NCI-H2227 (cell line): Measurements from ENCODE around the gene ARVCF.
"Not testable (repeated sequence)": the region's sequence is repeated elsewhere in the genome, so short reads cannot be mapped to it uniquely, and the experiment has no call there.

Source experiments
- DNase-seq: peaks from one replicate; lab custom pipeline; 2025; ENCODE audit not compliant: unreplicated experiment; lab: John Stamatoyannopoulos, UW

Gene ARVCF

GRCh38 chr22:19941365-19942082 is 75.1 kb downstream of the ARVCF start, which contains the start of the genes COMT and TXNRD2:
TSS of gene COMT (plus strand) at chr22:19941772. CDS start at chr22:19962527, 20,755 bp downstream.
TSS of gene TXNRD2 (minus strand) at chr22:19941818. CDS start at chr22:19941803, 15 bp downstream.
- DNase-seq = peak; percentile 81

- DNase-seq = no peak
Observed at GRCh38 chr22:19940536-19941364, 75.9 kb downstream of the ARVCF start.

- DNase-seq = no peak
Observed at GRCh38 chr22:19937616-19938473, 78.8 kb downstream of the ARVCF start.

- DNase-seq = no peak
Observed at GRCh38 chr22:19936513-19936912, 80.1 kb downstream of the ARVCF start.

GRCh38 chr22:19935123-19935718 is 81.4 kb downstream of the ARVCF start:
- DNase-seq = not testable (repeated sequence)

- DNase-seq = no peak
Observed at GRCh38 chr22:19933341-19934241, 83.0 kb downstream of the ARVCF start.

GRCh38 chr22:19932367-19933206 is 84.0 kb downstream of the ARVCF start:
- DNase-seq = no peak

- no peak for DNase-seq
Observed at GRCh38 chr22:19931514-19931913, 85.1 kb downstream of the ARVCF start.

- DNase-seq = no peak
Observed at GRCh38 chr22:19930551-19931486, 85.8 kb downstream of the ARVCF start.

GRCh38 chr22:19929586-19930550 is 86.8 kb downstream of the ARVCF start:
- no peak for DNase-seq

GRCh38 chr22:19928207-19928606 is 88.4 kb downstream of the ARVCF start:
- no peak for DNase-seq

GRCh38 chr22:19927696-19928095 is 88.9 kb downstream of the ARVCF start:
- no peak for DNase-seq

GRCh38 chr22:19926028-19926427 is 90.6 kb downstream of the ARVCF start:
- DNase-seq = not testable (repeated sequence)

- no peak for DNase-seq
Observed at GRCh38 chr22:19923914-19924513, 92.6 kb downstream of the ARVCF start.

- no peak for DNase-seq
Observed at GRCh38 chr22:19921544-19922081, 95.0 kb downstream of the ARVCF start.
